ENCODE measurements around the gene DNASE2B.

Gene DNASE2B

GRCh38 chr1:84450910-84451309 is 52.6 kb downstream of the DNASE2B start:
- H3K4me2 ChIP-seq = no peak overlapping the region
- no peaks in the 10 kb centered on the region for H4K20me1 ChIP-seq
- no peak overlapping the region for H3K27ac ChIP-seq
- H3K9me3 ChIP-seq = no peaks in the 10 kb centered on the region
- no peaks in the 10 kb centered on the region for H3K4me1 ChIP-seq
- H3K9ac ChIP-seq = no peak overlapping the region
- H3K27me3 ChIP-seq = no peaks in the 10 kb centered on the region
- H3K36me3 ChIP-seq = no peaks in the 10 kb centered on the region
- TF ChIP-seq Cebpa-rat (IDR thresholded peaks at IDR 0.05) = no peak
- no peak overlapping the region for H3K4me3 ChIP-seq

- Histone ChIP-seq H3K4me3 (no peak overlapping the region), H4K20me1 (no peaks in the 10 kb centered on the region), H3K9me3 (no peaks in the 10 kb centered on the region), H3K27ac (no peak overlapping the region), H3K36me3 (no peaks in the 10 kb centered on the region), H3K4me2 (no peak overlapping the region), H3K27me3 (no peaks in the 10 kb centered on the region), H3K9ac (no peak overlapping the region), H3K4me1 (no peaks in the 10 kb centered on the region)
- TF ChIP-seq Cebpa-rat (IDR thresholded peaks at IDR 0.05) = no peak
These were observed 54.2 kb downstream of the DNASE2B start for GRCh38 chr1:84452436-84452835.

- Histone ChIP-seq H3K36me3 (no peaks in the 10 kb centered on the region), H3K4me3 (no peak overlapping the region), H3K4me1 (no peaks in the 10 kb centered on the region), H3K9me3 (no peaks in the 10 kb centered on the region), H3K27ac (no peak overlapping the region), H3K9ac (no peak overlapping the region), H3K27me3 (no peaks in the 10 kb centered on the region), H4K20me1 (no peaks in the 10 kb centered on the region), H3K4me2 (no peak overlapping the region)
- no peak for TF ChIP-seq Cebpa-rat (IDR thresholded peaks at IDR 0.05)
These were observed 63.8 kb downstream of the DNASE2B start for GRCh38 chr1:84462118-84462517.

All from BLaER1 (cell line).